ENCODE measurements around the gene COL1A1.

Gene COL1A1

DNA sequence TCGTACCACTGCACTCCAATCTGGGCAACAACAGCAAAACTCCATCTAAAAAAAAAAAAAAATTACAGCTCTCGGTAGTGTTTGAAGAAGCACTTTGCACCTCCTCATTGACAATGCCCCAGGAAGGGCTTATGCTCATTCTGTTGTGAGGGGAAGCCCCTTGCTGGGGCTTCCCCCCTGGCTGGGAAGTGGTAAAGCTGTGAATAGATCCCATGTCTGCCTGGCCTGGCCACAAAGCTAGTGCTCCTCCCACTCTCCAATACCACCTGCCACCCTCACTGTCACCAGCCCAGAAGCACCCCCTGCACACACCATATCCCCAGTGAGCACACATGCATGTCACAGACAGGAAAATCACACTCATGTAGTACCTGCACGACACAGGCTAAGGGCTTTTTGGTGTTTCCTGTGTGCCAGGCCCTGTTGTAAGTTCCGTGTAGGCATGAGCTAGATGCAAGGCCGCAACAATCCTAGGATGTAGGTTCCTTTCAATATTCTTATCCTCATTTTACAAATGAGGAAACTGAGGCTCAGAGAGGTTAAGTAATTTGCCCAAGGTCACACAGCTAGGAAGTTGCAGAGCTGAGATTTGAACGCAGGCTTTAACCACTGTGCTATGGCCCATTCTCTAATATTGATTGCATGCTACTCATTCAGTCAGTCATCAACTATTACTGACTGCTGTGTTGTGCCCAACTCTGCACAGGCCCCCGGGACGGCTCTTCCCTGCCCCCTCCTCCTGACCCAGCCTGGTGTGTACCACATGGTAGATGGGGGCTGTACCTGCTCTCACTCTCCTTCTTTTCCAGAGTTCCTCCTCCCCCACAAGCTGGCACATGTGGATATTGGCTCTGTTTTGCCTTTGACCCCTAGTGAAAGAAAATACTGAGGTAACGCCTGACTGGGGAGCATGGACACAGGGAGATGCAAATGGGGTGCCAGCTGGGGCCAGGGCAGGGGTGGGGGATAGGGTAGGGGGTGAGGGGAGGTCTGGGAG is 11.9 kb upstream of the COL1A1 start:
- no peak for FAIRE-seq

GRCh38 chr17:50212121-50212843 is 10.9 kb upstream of the COL1A1 start:
- no peak for FAIRE-seq

DNA sequence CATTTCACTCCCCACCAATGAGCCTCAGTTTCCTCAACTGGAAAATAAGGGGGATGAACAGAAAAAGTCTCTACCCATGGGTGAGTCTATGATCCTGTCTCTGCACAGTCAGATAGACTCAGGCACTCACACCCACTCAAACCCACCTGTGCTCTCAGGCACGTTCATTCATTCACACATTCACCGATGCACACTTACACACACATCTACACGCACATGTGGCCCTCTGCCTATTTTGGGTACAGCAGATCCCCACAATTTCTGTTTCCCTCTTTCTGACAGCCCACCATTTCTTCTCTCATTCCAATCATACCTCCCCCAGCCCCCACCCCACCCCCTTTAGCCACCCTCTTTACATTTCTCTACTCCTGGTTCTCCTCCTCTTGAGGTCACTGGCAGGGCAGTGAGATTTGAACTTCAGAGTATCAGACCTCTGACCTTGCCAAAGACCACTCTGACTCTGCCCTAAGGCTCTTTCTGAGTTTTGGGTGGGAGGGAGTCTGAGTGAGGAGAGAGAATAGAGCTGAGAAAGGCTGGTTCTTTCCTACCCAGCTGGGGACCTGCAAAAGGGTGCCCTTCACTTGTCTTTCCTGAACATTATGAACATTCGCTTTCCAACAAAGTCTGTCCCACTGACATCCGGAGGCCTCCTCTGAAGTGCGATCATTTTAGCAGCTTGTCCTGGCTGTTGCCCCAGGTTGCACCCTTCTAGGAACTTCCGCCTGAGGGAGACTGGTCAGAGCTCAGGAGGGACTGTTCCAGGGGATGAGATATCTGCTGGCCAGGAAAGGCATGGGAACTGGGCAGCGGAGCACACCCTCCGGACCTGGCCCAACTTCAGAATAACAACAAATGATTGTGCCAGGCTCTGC is 10.1 kb upstream of the COL1A1 start:
- FAIRE-seq: no peak

- FAIRE-seq: no peak
These were observed 9.1 kb upstream of the COL1A1 start for GRCh38 chr17:50210240-50211225.

DNA sequence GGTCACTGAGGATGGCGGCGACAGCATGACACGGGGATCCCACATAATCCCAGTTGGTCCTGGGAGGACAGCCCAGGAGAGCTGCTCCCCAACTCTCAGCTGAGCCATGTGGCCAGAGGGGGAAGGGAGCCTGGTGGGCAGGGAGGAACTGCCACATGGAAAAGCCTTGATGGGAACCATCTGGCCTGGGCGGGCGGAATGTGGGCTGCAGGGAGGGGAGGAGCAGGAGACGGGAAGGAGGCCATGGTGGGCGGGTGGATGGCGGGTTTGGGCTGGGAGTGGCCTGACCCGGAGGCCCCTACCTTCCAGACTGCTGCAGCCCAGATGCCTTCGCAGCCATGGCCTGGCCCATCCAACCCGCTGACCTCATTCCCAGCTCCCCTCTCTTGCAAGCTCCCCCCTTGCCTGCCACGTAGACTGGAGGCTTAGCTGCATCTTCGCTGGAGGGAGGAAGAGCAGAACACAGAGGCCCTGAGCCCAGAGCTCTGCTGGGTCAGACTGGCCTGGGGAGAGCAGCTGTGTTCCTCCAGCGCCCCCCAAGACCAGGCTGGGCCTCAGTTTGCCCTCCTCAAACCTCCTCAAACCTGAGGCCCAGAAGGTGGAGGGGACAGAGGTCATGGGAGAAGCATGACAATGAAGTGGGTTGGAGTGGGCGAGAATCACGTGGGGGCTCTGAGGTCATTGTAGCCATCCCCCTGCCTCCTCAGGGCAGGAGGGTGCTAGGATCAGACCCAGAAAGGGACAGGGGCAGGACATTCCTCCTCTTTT is 8.2 kb upstream of the COL1A1 start:
- no peak for FAIRE-seq

- FAIRE-seq: no peak
These were observed 7.7 kb upstream of the COL1A1 start for GRCh38 chr17:50209133-50209471.

DNA sequence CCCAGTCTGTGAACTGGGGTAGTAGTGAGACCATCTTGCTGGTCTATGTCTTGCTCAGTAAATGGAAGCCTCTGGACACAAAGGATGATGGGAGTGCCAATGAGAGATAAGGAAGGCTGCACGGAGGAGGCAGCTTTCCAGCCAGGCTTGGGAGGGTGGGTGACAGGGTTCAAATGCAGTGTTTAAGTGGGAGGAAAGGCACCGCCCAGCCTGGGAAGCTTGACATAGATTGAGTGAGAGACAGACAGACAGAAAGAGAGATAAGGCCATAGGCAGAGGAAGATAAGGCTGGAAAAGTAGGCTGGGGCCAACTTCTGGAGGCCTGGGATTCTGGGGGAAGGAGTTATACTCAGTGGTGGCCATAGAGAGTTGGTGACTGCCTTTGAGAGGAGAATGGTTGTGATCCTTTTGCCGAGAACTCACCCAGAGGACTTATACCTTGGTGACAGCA is 7.2 kb upstream of the COL1A1 start:
- FAIRE-seq: no peak

DNA sequence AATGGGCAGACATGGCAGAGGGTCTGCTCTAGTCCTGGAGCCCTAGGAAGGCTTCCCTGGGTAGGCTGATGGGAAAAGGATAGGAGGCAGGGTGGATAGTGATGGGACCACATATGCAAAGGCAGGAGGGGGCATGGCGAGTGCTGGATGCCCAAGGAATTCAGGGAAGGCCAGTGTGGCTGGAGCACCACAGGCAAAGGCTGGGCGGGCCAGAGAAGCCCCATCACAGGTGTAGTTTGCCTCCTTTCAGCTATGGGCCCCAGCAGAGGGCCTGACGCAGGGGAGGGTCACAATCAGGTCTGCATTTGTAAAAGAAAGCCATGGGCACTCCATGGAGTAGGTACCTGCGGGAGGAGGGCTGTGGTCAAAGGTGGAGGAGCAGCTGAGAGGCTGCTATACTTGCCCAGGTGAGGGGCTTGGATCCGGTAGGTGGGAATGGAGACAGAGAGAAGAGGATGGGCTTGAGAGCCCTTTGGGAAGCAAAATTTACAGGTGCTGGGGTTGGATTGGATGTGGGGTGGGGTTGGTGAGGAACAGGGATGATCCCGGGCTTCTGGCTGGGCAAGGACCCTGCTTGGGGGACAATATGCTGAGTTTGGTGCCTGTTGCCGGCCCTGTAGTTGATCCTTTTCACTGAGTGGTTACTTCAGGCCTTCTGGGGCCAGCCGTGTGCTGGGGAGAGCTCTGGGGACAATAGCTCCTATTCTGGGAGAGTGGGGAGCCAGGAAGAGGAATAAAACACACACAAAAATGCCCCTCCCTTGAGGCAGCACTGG is 6.5 kb upstream of the COL1A1 start:
- no peak for FAIRE-seq

- FAIRE-seq: no peak
These were observed 5.9 kb upstream of the COL1A1 start for GRCh38 chr17:50207315-50207714.

GRCh38 chr17:50206604-50207293 is 5.3 kb upstream of the COL1A1 start:
- FAIRE-seq: no peak

- FAIRE-seq: no peak
These were observed 4.6 kb upstream of the COL1A1 start for GRCh38 chr17:50205963-50206505.

DNA sequence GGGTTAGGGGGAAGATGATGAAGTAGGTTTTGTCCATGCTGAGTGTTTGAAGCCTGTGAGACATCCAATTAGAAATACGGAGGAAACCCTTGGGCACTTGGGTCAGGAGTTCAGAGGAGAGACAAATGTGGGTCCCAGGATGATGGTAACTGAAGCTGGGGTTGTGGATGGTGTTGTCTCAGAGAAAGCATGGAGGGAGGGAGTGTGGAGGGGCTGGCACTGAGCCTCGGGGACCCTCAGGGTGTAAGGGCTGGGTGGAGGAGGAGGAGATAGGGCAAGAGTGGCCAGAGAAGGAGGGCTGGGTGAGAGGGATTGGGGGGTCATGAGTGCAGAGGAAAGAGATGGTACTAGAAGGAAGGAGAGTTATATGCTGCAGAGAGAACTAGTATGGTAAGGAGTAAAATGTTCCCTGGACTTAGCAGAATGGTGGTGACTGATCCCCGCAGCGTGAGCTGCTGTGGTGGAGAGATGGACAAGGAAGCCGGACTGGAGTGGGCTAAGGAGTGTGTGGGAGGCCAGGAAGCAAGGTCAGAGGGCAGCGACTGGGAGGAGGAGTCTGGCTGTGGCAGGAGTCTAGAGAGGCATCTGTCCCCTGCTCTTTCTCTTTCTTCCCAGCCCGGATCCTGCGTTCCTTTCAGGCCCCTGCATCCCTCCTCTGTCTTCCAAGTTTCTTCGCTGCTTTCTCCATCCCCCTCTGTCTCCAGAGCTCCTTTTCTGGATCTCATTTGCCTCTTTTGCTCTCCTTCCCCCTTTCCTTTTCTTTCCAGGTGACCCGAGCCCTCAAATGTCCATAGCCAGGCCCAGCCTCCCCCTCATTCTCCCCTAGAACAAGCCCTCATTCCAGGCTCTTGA is 3.9 kb upstream of the COL1A1 start:
- no peak for FAIRE-seq

GRCh38 chr17:50204431-50204830 is 3.0 kb upstream of the COL1A1 start:
- no peak for FAIRE-seq

DNA sequence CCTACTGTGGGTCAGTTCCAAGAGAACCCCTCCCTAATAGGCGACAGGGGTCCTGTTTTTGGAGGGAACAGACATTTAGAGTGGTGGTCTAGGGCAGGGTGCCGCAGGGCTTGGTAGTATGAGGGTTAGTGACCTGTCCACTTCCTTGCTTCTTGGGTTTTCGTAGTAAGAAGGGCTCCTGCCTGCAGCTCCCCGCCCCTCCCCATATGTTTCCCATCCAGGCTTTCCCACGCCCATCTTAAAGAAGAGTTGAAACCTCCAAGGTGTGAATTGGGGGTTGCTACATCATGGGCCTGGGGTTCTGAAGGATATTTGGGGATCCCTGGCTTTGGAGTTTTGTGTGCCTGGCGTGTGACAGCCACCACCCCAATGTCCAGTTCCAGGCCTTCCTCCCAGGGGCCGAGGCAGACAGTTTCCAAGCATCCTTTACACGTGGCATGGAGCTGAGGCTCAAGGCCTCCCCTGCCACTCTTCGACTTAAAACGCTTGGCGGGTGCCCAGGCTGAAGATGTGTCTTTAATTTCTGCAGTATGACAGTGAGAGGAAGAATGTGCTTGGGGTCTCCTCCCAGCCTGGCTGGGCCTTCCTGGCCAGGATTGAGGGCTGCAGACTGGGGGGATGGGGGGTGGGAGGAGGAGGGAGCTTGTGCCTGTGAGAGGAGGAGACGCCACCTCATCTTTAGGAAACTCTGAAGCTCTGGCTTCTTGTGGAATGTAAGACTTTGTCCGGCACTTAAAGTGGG is 2.3 kb upstream of the COL1A1 start:
- no peak for FAIRE-seq

DNA sequence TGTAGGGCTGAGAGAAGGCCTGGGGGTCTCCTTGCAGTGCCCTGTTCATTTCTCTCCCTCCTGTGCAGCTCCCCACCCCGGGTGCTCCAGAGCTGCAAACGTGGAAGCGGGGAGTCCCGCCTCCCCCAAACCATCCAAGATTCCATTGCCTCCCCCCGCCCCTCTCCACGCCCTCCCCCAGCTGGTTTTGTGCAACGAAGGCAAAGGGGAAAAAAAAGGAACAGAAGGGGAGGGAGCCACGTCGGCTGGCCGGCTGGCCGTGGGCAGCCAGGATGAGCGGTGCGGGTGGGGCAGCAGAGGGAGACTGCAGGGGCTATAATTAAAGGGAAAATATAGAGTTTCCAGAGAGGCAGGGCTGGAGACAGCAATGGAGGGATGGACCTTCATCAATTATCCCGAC is 1.7 kb upstream of the COL1A1 start:
- no peak for FAIRE-seq

- no peak for FAIRE-seq
These were observed 765 bp downstream of the COL1A1 start for GRCh38 chr17:50200457-50201275.

Data from A204.1 (cell line).